ENCODE data around the gene KDM5D.
A peak's percentile ranks its signal among the peaks of the same experiment; 100 is the strongest.

The KDM5D gene

GRCh38 chrY:19744381-19745378 lies at the start of gene KDM5D:
Gene KDM5D (minus strand): TSS chrY:19744726. CDS start chrY:19744534, 192 bp downstream.
- DNase-seq (ENCODE audit: low spot score in 2 of 2), result peak; percentile 44 to 73
- Mint-ChIP-seq H3K9me3 (no peaks in the 10 kb centered on the region), H3K4me3 (peak within 1 kb of the TSS; percentile 91), H3K4me1 (peaks cover 69% of the 10 kb centered on the region), H3K27me3 (no peaks in the 10 kb centered on the region), H3K27ac (ENCODE audit: low read depth) (peak within 1 kb of the TSS; percentile 95), H3K36me3 (ENCODE audit: insufficient read depth) (peaks cover 41% of the 10 kb centered on the region)
- peak; percentile 82 for ATAC-seq (replicated peaks; ENCODE audit: extremely low read depth, poor library complexity, severe bottlenecking)

- no peaks in the 10 kb centered on the region for H3K27me3 Mint-ChIP-seq
- H3K27ac Mint-ChIP-seq (ENCODE audit: low read depth), result no peak overlapping the region
- no peak for ATAC-seq (replicated peaks; ENCODE audit: extremely low read depth, poor library complexity, severe bottlenecking)
- H3K36me3 Mint-ChIP-seq (ENCODE audit: insufficient read depth), result no peaks in the 10 kb centered on the region
- DNase-seq (ENCODE audit: low spot score in 2 of 2), result no peak
- H3K4me1 Mint-ChIP-seq, result no peaks in the 10 kb centered on the region
- no peaks in the 10 kb centered on the region for H3K9me3 Mint-ChIP-seq
- H3K4me3 Mint-ChIP-seq, result no peak overlapping the region
Observed at GRCh38 chrY:19768375-19768774, 23.8 kb upstream of the KDM5D start.

GRCh38 chrY:19743331-19743730 lies 1.2 kb downstream of the KDM5D start:
- ATAC-seq (replicated peaks; ENCODE audit: extremely low read depth, poor library complexity, severe bottlenecking) (no peak), DNase-seq (ENCODE audit: low spot score in 2 of 2) (no peak)
- Mint-ChIP-seq H3K36me3 (ENCODE audit: insufficient read depth) (peaks cover 46% of the 10 kb centered on the region), H3K27ac (ENCODE audit: low read depth) (peak overlapping the region; percentile 95), H3K9me3 (no peaks in the 10 kb centered on the region), H3K27me3 (no peaks in the 10 kb centered on the region), H3K4me3 (peak overlapping the region; percentile 91), H3K4me1 (peaks cover 68% of the 10 kb centered on the region)

- Mint-ChIP-seq H3K4me1 (peaks cover 59% of the 10 kb centered on the region), H3K36me3 (ENCODE audit: insufficient read depth) (peaks cover 52% of the 10 kb centered on the region), H3K9me3 (no peaks in the 10 kb centered on the region), H3K4me3 (peak overlapping the region; percentile 91), H3K27me3 (no peaks in the 10 kb centered on the region), H3K27ac (ENCODE audit: low read depth) (no peak overlapping the region)
- ATAC-seq (replicated peaks; ENCODE audit: extremely low read depth, poor library complexity, severe bottlenecking), result no peak
- DNase-seq (ENCODE audit: low spot score in 2 of 2), result no peak
Observed at GRCh38 chrY:19742153-19742552, 2.4 kb downstream of the KDM5D start.

- ATAC-seq (replicated peaks; ENCODE audit: extremely low read depth, poor library complexity, severe bottlenecking) (no peak), DNase-seq (ENCODE audit: low spot score in 2 of 2) (no peak)
- Mint-ChIP-seq H3K9me3 (no peaks in the 10 kb centered on the region), H3K4me3 (no peak overlapping the region), H3K4me1 (peaks cover 36% of the 10 kb centered on the region), H3K36me3 (ENCODE audit: insufficient read depth) (peaks cover 75% of the 10 kb centered on the region), H3K27ac (ENCODE audit: low read depth) (no peak overlapping the region), H3K27me3 (no peaks in the 10 kb centered on the region)
Observed at GRCh38 chrY:19734425-19734824, 10.1 kb downstream of the KDM5D start.

GRCh38 chrY:19717950-19718349 lies 26.6 kb downstream of the KDM5D start:
- DNase-seq (ENCODE audit: low spot score in 2 of 2), result no peak
- H3K27ac Mint-ChIP-seq (ENCODE audit: low read depth), result no peak overlapping the region
- no peak for ATAC-seq (replicated peaks; ENCODE audit: extremely low read depth, poor library complexity, severe bottlenecking)
- no peaks in the 10 kb centered on the region for H3K9me3 Mint-ChIP-seq
- peaks cover 81% of the 10 kb centered on the region for H3K36me3 Mint-ChIP-seq (ENCODE audit: insufficient read depth)
- peaks cover 41% of the 10 kb centered on the region for H3K4me1 Mint-ChIP-seq
- H3K27me3 Mint-ChIP-seq, result no peaks in the 10 kb centered on the region
- no peak overlapping the region for H3K4me3 Mint-ChIP-seq

GRCh38 chrY:19717146-19717545 lies 27.4 kb downstream of the KDM5D start:
- Mint-ChIP-seq H3K4me3 (no peak overlapping the region), H3K4me1 (peaks cover 38% of the 10 kb centered on the region), H3K27me3 (no peaks in the 10 kb centered on the region), H3K27ac (ENCODE audit: low read depth) (no peak overlapping the region), H3K36me3 (ENCODE audit: insufficient read depth) (peaks cover 78% of the 10 kb centered on the region), H3K9me3 (no peaks in the 10 kb centered on the region)
- DNase-seq (ENCODE audit: low spot score in 2 of 2), result no peak
- ATAC-seq (replicated peaks; ENCODE audit: extremely low read depth, poor library complexity, severe bottlenecking), result no peak

GRCh38 chrY:19715226-19715625 lies 29.3 kb downstream of the KDM5D start:
- no peak overlapping the region for H3K27ac Mint-ChIP-seq (ENCODE audit: low read depth)
- no peaks in the 10 kb centered on the region for H3K9me3 Mint-ChIP-seq
- H3K36me3 Mint-ChIP-seq (ENCODE audit: insufficient read depth), result peaks cover 74% of the 10 kb centered on the region
- DNase-seq (ENCODE audit: low spot score in 2 of 2), result no peak
- H3K27me3 Mint-ChIP-seq, result no peaks in the 10 kb centered on the region
- no peak for ATAC-seq (replicated peaks; ENCODE audit: extremely low read depth, poor library complexity, severe bottlenecking)
- H3K4me1 Mint-ChIP-seq, result peaks cover 25% of the 10 kb centered on the region
- H3K4me3 Mint-ChIP-seq, result no peak overlapping the region

- DNase-seq (ENCODE audit: low spot score in 2 of 2), result no peak
- H3K27ac Mint-ChIP-seq (ENCODE audit: low read depth), result peak overlapping the region; percentile 0
- H3K4me3 Mint-ChIP-seq, result no peak overlapping the region
- ATAC-seq (replicated peaks; ENCODE audit: extremely low read depth, poor library complexity, severe bottlenecking), result no peak
- H3K36me3 Mint-ChIP-seq (ENCODE audit: insufficient read depth), result peaks cover 75% of the 10 kb centered on the region
- H3K4me1 Mint-ChIP-seq, result peaks cover 29% of the 10 kb centered on the region
- H3K27me3 Mint-ChIP-seq, result no peaks in the 10 kb centered on the region
- no peaks in the 10 kb centered on the region for H3K9me3 Mint-ChIP-seq
Observed at GRCh38 chrY:19713430-19713829, 31.1 kb downstream of the KDM5D start.

- H3K27me3 Mint-ChIP-seq, result no peaks in the 10 kb centered on the region
- no peak for DNase-seq (ENCODE audit: low spot score in 2 of 2)
- H3K4me1 Mint-ChIP-seq, result peaks cover 11% of the 10 kb centered on the region
- H3K36me3 Mint-ChIP-seq (ENCODE audit: insufficient read depth), result peaks cover 72% of the 10 kb centered on the region
- peak overlapping the region; percentile 63 for H3K27ac Mint-ChIP-seq (ENCODE audit: low read depth)
- no peak overlapping the region for H3K4me3 Mint-ChIP-seq
- ATAC-seq (replicated peaks; ENCODE audit: extremely low read depth, poor library complexity, severe bottlenecking), result no peak
- H3K9me3 Mint-ChIP-seq, result no peaks in the 10 kb centered on the region
Observed at GRCh38 chrY:19706273-19706672, 38.3 kb downstream of the KDM5D start.

GRCh38 chrY:19698495-19698894 lies 46.0 kb downstream of the KDM5D start:
- DNase-seq (ENCODE audit: low spot score in 2 of 2) (no peak), ATAC-seq (replicated peaks; ENCODE audit: extremely low read depth, poor library complexity, severe bottlenecking) (no peak)
- Mint-ChIP-seq H3K27me3 (no peaks in the 10 kb centered on the region), H3K27ac (ENCODE audit: low read depth) (no peak overlapping the region), H3K9me3 (peaks cover 6% of the 10 kb centered on the region), H3K4me3 (no peak overlapping the region), H3K4me1 (peaks cover 22% of the 10 kb centered on the region), H3K36me3 (ENCODE audit: insufficient read depth) (peaks cover 36% of the 10 kb centered on the region)

GRCh38 chrY:19680821-19681220 lies 63.7 kb downstream of the KDM5D start:
- H3K4me3 Mint-ChIP-seq, result no peak overlapping the region
- ATAC-seq (replicated peaks; ENCODE audit: extremely low read depth, poor library complexity, severe bottlenecking) (no peak), DNase-seq (ENCODE audit: low spot score in 2 of 2) (no peak)
- H3K4me1 Mint-ChIP-seq, result no peaks in the 10 kb centered on the region
- H3K36me3 Mint-ChIP-seq (ENCODE audit: insufficient read depth), result peaks cover 2% of the 10 kb centered on the region
- H3K27me3 Mint-ChIP-seq, result no peaks in the 10 kb centered on the region
- no peak overlapping the region for H3K27ac Mint-ChIP-seq (ENCODE audit: low read depth)
- H3K9me3 Mint-ChIP-seq, result peaks cover 15% of the 10 kb centered on the region
